Parathyroid adenoma (tissue), 2 donors: ENCODE measurements around the gene PTGDR2.

Experiments used
- H2AFZ ChIP-seq: fragments of 300-600 bp; sonication (generic); one replicate; pipeline ENCODE4 v1.7.0; 2017; ENCODE audit warnings: antibody characterized with exemption, mild to moderate bottlenecking
- H3K27ac ChIP-seq: fragments of 300-600 bp; sonication (generic); one replicate; pipeline ENCODE4 v1.7.0; 2017
- H3K27me3 ChIP-seq: fragments of 300-600 bp; sonication (generic); one replicate; pipeline ENCODE4 v1.7.0; 2017; ENCODE audit warnings: low read length; ENCODE audit not compliant: control insufficient read depth, insufficient read depth
- H3K36me3 ChIP-seq: fragments of 300-600 bp; sonication (generic); one replicate; pipeline ENCODE4 v1.7.0; 2017; ENCODE audit warnings: low read length; ENCODE audit not compliant: control insufficient read depth, insufficient read depth
- H3K4me1 ChIP-seq: fragments of 300-600 bp; sonication (generic); one replicate; pipeline ENCODE4 v1.7.0; 2017; ENCODE audit warnings: control low read depth
- H3K4me2 ChIP-seq: fragments of 300-600 bp; sonication (generic); one replicate; pipeline ENCODE4 v1.7.0; 2017; ENCODE audit warnings: low read length
- H3K4me3 ChIP-seq: fragments of 300-600 bp; sonication (generic); one replicate; pipeline ENCODE4 v1.7.0; 2017; ENCODE audit warnings: low read depth, low read length
- H3K79me2 ChIP-seq: fragments of 300-600 bp; sonication (generic); one replicate; pipeline ENCODE4 v1.7.0; 2017; ENCODE audit warnings: control low read depth
- H3K9ac ChIP-seq: fragments of 300-600 bp; sonication (generic); one replicate; pipeline ENCODE4 v1.7.0; 2017; ENCODE audit warnings: mild to moderate bottlenecking
- H3K9me3 ChIP-seq: fragments of 300-600 bp; sonication (generic); one replicate; pipeline ENCODE4 v1.7.0; 2017; ENCODE audit warnings: low read length; ENCODE audit not compliant: control insufficient read depth
- CTCF ChIP-seq: fragments of 300-600 bp; sonication (generic); IDR thresholded peaks from one replicate; pipeline ENCODE4 v1.7.0; 2017; ENCODE audit warnings: antibody characterized with exemption, mild to moderate bottlenecking
- donor health status: primary hyperparathyroidism.

The PTGDR2 gene

DNA sequence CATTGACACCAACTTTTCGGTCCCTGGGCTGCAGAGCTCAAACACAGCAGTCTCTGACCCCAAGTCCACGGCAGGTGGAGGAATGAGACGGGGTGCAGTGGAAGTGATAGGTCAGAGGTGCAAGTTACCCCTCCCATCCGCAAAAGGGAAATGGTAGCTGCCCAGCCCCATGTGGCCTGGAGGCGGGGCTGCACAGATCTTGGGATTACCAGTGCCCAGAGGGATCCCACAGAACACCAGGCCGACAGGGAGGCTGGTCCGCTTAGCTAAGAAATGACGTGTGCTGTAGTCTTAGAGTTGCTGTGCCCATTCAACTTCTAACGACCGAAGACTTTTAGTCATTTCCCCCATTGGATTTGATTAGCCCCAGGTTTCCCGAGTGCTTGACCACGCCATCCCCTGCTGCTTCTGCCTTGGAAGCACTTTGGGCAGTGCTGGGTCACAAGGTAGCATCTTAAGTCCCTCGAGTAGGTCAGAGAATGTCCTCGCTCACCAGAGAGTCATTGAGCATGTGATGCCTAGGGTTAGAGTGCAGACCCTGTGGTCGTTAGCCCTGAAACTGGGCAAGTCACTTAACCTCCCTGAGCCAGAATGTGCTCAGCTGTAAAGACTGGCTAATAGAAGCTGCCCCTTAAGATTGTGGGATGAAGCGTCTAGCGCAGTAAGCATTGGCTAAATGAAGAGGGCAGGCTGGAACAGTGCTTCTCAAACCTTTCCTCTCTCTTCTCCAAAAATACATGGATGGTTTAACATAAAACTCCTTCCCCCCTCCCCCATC is 4.2 kb downstream of the PTGDR2 start:
- Histone ChIP-seq H3K27ac (peak overlapping the region; percentile 100), H3K79me2 (peaks cover 11% of the 10 kb centered on the region), H3K4me2 (no peak overlapping the region), H3K9me3 (no peaks in the 10 kb centered on the region), H3K4me3 (no peak overlapping the region), H3K4me1 (peaks cover 12% of the 10 kb centered on the region), H2AFZ (no peak overlapping the region), H3K27me3 (no peaks in the 10 kb centered on the region), H3K36me3 (no peaks in the 10 kb centered on the region), H3K9ac (no peak overlapping the region)
- TF ChIP-seq CTCF: no peak

DNA sequence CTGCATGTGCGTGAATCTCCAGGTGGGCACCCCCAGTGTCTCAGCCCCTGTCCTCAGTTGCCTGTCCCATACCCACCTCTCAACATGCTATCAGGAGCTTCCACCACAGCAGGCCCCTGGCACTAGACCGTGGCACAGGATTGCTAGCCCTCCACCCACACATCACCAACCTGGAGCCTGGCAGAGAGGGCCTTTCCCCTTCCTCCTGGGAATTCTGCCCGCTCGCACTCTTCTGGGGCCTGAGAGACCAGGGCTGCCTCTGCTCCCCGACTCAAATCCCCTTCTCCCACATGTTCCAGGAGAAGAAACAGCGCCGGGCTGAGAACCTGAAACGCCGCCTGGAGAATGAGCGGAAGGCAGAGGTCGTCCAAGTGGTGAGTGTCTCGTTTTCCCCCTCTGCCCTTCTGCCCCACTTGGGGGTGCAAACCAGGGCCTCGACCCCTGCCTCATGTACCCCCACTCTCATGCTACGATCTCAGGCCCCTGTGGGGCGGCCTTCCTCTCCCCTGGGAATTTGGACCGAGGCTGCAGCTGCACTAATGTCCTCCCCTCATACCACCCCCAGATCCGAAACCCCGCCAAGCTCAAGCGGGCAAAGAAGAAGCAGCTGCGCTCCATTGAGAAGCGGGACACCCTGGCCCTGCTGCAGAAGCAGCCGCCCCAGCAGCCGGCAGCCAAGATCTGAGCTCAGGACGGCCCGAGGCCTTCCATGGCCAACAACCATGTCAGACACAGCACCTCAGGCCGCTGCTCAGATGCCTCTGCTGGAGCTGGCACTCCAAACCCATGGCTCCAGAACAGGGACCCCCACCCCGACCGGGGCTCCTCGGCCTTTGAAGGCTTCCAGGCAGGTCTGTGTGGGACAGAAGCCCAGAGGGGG is 5.9 kb downstream of the PTGDR2 start:
- Histone ChIP-seq H3K4me3 (no peak overlapping the region), H3K27me3 (no peaks in the 10 kb centered on the region), H3K79me2 (peaks cover 24% of the 10 kb centered on the region), H3K4me2 (no peak overlapping the region), H2AFZ (no peak overlapping the region), H3K36me3 (no peaks in the 10 kb centered on the region), H3K9me3 (no peaks in the 10 kb centered on the region), H3K9ac (peak overlapping the region; percentile 99), H3K4me1 (peaks cover 15% of the 10 kb centered on the region), H3K27ac (peak overlapping the region; percentile 100)
- no peak for TF ChIP-seq CTCF

DNA sequence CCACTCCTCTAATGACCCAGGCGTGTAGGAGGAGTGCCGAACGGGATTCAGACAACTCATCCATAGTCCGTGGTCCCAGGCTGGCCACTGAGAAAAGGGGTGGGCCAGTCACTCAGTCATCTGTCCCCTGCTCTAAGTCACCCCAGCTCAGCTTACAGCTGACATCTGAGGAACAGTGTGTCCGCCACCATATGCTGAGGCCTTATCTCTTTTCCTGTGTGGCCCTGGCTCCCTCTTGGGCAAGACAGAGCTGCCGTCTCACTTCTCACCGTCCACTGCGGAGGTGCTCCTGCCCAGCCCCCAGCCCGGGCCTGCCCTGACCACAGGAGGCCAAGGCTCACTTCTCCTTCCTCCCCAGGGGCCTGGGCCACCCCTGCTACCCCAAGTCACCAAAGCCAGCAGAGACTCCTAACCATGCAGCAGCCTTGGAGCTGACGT is 7.0 kb downstream of the PTGDR2 start:
- Histone ChIP-seq H3K36me3 (peaks cover 1% of the 10 kb centered on the region), H3K79me2 (peaks cover 26% of the 10 kb centered on the region)

GRCh38 chr11:60847896-60848295 is 7.9 kb downstream of the PTGDR2 start:
- no peak for TF ChIP-seq CTCF
- peak overlapping the region; percentile 46 for H3K4me3 ChIP-seq
- peaks cover 15% of the 10 kb centered on the region for H3K4me1 ChIP-seq
- H3K9me3 ChIP-seq: no peaks in the 10 kb centered on the region
- peaks cover 4% of the 10 kb centered on the region for H3K36me3 ChIP-seq
- H3K27ac ChIP-seq: peak overlapping the region; percentile 100
- peak overlapping the region; percentile 99 for H3K9ac ChIP-seq
- peak overlapping the region; percentile 58 for H3K4me2 ChIP-seq
- H3K79me2 ChIP-seq: peaks cover 35% of the 10 kb centered on the region
- no peaks in the 10 kb centered on the region for H3K27me3 ChIP-seq
- H2AFZ ChIP-seq: no peak overlapping the region

More for the DNA sequence above, 7.0 kb downstream of the PTGDR2 start:
- H3K4me3 ChIP-seq: peak overlapping the region; percentile 3
- H3K9me3 ChIP-seq: no peaks in the 10 kb centered on the region
- no peak overlapping the region for H2AFZ ChIP-seq
- peak overlapping the region; percentile 58 for H3K4me2 ChIP-seq
- peak overlapping the region; percentile 100 for H3K27ac ChIP-seq
- TF ChIP-seq CTCF: no peak
- H3K9ac ChIP-seq: peak overlapping the region; percentile 99
- H3K4me1 ChIP-seq: peaks cover 15% of the 10 kb centered on the region
- no peaks in the 10 kb centered on the region for H3K27me3 ChIP-seq
